ENCODE results near the gene ACBD4.
A peak's percentile ranks its signal among the peaks of the same experiment; 100 is the strongest.

The ACBD4 gene

DNA sequence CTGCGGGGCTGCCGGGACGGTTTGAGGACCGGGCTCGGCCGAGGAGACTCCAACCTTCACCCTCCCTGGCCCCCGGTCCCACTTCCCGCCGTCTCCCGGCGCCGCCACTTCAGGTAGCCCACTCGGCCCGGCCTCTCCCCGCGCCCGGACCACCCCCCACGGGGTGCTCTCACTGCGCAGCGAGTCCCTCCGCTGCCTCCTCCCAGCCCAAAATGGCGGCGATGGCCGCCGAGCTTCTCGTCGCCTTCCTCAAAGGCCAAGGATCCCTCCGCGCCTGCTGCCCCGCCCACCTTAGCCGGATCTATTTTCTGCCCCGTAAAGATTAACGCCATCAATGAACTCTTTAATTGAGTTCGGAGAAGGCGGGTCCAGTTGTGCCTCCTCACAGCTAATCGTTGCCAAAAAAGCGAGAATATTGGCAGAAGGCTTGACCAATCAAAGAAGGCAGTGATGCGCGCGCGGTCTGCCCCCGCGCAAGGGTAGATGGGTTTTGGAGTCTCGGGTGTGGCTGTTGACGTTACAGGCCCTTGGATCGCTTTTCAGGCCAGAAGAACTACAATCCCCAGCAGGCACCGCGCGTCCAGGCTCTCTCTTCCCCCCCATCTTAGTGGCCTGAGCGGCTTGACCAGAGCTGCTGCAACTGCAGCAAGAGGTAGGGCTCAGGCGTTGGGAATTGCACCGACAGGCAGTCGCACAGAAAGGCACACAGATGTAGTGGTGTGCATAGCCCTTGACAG, 26.0 kb downstream of the ACBD4 start, which contains the start of gene HEXIM2:
Gene HEXIM2 (plus strand): TSS at position 588 of the 737 bp plus-strand sequence. CDS start 919 bp downstream, outside the sequence.
- peak; percentile 99 for DNase-seq

DNA sequence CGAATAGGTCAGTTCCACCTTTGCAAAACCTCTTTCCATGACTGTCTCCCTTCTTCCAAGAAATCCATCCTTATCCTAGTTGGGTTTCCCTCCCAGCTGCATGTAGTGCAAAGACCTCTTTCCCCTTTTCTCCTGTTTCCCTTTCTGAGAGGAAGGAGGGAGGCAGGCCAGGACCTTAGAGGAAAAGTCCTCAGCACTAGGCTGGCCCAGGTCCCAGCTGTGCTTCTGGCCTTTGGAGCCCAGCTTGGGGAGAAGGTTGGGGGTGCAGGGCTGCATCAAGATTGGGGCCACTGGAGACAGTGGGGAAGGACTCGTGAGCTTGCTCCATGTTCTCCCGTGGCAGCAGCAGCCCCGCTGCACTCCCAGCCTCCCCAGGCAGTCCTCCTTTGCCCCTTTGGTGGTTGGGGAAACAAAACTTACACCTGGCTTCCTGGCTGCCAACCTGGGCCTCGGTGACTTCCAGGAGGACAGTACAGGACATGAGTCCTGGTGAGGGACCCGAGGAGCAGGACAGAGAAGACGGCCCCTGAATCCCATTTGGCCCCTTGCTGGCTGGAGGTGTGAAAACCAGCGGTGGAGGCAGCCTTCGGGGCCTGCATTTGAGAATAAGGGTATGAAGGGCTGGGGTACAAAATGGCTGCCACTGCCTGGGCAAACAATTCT, 26.7 kb downstream of the ACBD4 start:
- no peak for DNase-seq

DNA sequence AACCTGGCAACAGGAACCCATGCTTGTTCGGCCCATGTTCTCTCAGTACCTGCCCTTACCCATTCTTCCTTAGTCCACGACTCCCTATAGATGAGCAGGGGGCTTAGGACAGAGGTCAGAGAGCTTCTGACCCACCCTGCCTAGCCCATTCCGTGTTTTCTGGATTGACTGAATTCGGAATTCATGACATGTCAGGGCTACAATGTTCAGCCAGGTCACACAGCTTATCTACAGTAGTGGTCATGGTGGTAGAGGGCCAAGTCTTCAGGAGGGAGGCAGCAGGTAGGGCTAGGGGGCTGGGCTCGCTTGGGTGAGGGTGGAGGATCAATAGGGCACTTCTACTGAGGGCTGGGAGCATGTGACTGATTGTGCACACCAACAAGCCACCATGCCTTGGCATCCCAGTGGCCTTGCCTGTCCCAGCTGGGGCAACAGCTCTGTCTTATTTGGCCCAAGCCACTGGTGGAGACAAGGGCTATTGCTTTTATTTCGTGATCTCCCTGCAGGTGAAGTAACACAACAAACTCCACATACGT, 29.3 kb downstream of the ACBD4 start:
- no peak for DNase-seq

DNA sequence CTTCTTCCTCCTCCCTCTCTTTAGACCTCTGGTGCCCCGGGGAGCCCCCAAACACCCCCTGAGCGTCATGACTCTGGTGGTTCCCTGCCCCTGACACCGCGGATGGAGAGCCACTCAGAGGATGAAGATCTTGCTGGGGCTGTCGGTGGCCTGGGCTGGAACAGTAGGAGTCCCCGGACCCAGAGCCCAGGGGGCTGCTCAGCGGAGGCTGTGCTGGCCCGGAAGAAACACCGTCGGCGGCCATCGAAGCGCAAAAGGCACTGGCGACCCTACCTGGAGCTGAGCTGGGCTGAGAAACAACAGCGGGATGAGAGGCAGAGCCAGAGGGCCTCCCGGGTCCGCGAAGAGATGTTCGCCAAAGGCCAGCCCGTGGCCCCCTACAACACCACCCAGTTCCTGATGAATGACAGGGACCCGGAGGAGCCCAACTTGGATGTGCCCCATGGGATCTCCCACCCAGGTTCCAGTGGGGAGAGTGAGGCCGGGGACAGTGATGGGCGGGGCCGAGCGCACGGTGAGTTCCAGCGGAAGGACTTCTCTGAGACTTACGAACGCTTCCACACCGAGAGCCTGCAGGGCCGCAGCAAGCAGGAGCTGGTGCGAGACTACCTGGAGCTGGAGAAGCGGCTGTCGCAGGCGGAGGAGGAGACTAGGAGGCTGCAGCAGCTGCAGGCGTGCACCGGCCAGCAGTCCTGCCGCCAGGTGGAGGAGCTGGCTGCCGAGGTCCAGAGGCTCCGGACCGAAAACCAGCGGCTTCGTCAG, 33.7 kb downstream of the ACBD4 start:
- no peak for DNase-seq

DNA sequence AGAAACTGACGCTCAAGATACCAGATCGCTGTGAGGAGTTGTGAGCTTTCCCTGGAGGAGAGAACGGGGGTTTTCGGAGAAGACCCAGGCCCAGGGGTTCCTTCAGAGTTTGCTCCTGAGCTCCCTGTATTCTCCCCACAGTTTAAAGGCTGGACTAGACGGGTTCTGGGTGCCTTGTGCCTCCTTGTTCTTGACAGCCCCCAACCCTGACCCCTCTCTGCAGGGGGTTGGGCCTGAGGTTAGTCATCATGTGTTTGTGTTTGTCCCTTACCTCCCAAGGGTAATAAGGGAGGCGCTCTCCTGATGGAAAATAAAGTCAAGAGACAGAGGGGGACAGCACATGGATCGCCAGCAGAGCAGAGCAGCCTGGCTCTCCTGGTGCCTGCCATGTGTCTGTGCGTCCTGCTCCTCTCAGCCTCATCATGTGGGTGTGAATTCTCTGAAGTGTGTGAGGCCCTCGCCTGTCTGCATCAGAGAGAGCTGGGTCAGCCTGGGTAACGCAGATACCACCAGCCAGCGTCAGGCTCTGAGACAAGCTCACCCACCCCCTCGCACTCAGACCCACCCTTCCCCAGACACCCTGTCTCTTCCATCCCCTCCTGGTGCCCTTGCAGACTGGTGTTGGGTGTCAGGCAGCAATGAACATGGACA, 34.9 kb downstream of the ACBD4 start:
- no peak for DNase-seq

DNA sequence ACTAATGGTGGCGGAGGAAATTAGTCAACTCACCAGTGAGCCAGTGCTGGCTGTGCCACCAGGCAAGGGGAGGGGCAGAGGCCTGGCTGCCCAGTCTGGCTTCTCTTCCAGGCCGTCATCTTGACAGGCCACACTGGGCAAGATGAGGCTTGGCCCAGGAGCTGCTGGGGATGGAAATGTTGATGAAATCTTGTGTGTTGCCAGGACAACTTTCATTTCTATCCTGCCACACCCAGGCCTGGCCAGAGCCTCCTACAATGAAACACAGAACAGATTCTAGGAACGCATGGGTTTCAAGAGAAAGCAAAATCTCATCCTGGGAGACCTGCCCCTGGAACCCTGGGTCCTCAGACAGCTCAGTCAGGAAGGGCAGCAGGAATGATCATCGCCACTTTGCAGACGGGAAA, 35.4 kb downstream of the ACBD4 start:
- no peak for DNase-seq

DNA sequence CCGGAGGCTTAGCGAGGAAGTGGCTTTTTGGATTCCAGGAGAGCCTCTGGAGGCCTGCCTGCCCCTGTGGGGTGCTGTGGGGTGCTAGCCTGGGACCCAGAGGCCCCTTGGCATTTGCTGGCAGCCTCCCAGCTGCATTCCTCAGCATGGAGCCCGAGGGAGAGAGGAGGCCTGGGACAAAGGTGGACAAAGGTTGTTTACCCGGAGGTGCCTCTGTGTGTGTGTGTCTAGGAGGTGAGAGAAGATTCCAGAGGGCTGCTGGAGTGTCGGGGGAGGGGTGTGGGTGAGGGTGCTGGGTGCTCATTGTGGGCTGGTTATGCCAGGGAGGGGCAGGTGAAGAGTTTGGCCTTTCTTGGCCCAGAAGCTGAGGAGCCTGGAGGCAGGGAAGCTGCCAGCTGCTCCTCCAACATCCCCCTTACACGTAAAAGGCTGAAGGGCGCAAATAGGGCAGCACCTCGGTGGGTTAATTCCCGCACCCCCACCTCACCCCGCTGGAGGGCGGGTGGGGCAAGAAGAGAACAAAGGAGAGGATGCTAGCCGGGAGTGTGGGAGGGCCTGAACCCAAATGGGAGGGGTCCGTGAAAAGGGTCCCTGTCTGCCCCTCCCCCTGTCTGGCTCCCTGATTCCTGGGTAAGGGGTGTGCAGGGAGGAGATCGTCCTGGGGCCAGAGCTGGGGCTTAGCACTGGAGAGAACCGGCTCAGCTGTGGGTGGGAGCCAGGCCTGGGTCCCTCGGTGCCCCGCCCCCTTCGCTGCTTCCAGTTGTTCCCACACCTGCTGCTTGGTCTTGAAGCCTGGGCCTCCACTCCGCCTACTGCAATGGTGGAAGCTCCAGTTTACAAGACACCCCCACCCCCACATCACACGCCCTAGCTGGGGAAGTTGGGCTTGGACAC, 36.1 kb downstream of the ACBD4 start:
- no peak for DNase-seq

DNA sequence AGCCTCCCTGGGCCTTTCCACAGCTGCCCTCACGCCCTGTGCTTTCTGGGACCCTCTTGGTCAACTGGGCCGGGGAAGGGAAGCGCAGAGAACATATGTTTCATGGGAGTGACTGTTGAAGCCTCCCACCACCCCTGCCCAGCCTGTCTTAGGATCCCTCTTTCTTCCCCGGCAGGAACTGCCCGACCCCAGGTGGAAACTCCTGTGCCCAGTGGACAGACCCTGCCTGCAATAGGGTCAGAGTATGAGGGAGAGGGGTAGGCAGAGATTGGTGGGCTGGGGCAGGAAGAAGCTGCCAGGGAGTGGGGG, 36.7 kb downstream of the ACBD4 start:
- no peak for DNase-seq

DNA sequence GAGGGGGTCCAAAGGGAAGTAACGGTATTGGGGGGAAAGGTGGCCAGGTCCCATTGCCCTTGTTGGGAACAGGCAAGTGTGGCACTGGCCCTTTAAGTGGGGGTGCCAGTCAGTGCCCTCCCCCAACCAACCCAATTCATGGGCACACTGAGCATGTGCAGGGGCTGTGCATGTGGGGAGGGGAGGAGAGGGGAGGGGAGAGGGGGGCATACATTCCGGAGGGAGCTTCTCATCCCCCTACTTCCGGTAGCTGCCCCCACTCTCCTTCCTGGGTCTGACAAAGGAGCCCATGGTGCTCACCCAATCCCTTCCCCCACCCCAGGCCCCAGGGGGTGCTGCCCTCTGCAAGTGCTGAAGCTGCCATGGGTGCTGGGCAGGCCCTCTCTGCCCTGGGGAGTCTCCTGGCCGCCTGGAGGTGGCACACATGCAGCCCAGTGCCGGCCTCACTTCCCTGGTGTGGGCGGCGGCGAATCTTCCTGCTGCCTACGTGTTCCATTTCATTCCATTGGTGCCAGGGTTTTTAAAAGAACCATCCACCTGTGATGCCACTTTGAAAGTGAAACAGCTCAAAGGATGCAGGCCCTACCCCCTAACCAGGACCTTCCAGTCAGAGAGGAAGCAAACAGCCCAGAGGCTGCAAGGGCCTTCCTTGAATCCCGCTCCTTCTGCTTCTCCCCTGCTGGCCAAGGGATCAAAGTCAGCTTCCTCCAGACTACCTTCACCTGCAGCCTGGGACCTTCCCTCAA, 37.2 kb downstream of the ACBD4 start:
- DNase-seq, result no peak

DNA sequence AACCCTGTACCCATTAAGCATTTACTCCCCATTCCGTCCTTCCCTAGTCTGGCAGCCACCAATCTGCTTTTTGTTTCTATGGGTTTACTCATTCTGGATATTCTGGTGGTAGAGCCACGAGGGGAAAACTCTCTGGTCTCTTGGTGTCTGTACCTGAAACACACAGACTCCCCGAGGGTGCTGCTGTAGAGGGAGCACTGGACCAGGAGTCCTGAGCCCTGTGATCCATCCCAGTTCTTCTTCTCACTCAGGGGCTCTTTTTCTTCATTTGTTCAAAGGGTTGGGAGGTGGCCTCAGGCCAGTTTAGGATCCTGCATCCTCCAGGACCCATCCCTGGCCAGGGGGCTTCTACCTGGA, 40.2 kb downstream of the ACBD4 start:
- no peak for DNase-seq

DNA sequence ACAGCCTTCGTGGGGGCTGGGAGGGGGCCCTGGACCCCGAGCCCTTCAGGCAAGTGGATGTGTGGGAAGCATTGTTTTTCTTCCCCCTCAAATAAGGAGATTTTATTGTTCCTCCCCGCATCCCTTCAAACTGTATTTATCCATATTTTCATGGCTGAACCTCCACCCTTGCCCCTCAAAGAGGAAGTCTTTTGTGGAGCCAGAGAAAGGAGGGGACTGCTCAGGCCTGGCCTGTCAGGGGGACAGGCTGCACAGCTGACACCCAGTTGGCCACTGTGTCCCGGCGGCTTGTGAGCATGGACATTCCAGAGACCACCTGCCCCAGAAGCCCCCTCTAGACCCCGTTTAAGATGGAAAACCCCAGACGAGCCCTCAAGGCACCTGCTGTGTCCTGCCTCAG, 42.1 kb downstream of the ACBD4 start:
- DNase-seq, result no peak

DNA sequence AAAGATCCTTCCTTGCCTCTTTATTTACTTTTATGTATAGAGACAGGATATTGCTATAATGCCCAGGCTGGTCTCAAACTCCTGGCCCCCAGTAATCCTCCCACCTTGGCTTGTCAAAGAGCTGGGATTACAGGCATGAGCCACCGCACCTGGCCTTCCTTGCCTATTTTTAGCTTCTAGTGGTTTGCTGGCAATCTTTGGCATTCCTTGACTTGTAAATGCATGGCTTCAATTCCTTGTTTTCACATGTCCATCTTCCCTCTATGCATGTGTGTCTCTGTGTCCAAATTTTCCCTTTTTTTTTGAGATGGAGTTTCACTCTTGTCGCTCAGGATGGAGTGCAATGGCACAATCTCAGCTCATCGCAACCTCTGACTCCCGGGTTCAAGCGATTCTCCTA, 48.7 kb downstream of the ACBD4 start:
- DNase-seq, result no peak

DNA sequence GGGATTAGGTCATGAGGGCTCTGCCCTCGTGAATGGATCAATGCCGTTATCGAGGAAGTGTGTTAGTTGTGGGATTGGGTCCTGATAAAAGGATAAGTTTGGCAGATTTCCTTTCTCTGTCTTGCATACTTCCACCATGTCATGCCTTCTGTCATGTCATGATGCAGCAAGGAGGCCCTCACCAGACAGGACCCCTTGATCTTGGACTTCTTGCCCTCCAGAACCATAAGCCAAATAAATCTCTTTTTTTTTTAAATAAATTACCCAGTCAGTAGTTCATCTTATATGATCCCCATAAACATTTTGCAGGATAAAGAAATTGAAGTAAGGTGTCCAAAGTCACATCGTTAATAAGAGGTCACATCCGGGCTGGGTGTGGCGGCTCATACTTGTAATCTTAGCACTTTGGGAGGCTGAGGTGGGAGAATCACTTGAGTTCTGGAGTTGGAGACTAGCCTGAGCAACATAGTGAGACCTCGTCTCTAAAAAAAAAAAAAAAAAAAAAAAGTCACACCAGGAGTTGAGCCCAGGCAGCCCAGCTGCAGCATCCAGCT, 51.4 kb downstream of the ACBD4 start:
- no peak for DNase-seq

DNA sequence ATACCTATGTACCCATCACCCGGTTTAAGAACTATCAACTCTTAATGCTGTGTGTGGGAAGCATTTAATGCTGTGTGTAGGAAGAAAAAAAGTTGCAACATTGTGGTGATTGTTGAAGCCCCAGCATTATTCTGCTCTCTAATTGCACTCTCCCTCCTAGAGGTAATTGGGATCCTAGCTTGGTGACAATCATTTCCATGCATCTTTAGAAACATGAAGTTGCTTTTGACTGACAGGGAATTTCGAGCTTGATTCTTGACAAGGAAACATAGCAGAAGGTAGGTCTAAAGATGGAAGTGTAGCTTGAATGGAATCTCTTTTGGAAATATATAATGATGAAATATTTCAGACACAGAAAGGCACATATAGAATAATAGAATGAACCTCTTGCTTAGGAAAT, 53.5 kb downstream of the ACBD4 start:
- no peak for DNase-seq

DNA sequence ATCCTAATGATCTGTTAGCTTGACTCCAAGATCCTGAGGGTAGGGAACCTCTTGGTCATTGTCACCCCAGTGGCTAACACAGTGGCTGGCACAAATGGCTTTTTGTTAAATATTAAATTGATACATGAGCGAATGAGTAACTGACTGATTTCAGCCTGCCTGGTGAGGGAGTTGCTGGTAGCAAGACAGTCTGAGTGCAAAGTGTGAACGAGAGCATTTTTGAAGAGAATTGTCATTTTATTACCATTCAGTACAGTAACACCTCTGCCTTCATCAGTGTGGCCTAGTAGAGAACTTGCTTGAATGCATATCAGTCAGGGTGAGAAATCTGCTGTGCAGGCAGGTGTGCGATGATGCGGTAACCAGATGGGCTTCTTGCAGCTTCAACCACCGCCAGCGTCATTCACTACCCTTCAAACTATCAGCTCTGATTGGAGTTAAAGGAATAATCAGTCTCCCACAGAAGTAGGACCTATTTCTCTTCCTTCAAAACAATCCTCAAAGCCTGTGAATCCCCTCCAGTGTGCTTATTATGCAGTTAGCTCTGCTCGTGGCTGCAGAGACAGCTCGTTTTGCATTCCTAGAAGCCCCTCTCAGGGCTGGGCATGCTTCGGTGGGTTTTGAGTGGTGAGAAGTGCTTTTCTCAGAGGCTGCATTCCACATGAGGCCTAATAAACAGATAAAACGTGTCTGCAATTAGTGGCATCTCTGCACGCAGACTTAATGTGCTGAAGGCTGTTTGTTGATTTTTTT, 55.2 kb downstream of the ACBD4 start:
- DNase-seq, result no peak
